Measurements from ENCODE around the gene FBXL2. TPM values are rescaled to one million over a fixed set of nuclear protein-coding genes. Genes with fewer than 3 reads are reported as not detected.

The FBXL2 gene
- total and polyA plus RNA-seq, 11 donors = 0.91 to 5.8 (median 1.8) TPM

GRCh38 chr3:33388374-33389100, 111.3 kb downstream of the FBXL2 start:
- no peak for TF ChIP-seq CTCF (IDR thresholded peaks at IDR 0.05)
- no peak for TF ChIP-seq POLR2A (IDR thresholded peaks at IDR 0.05)
- H3K27me3 ChIP-seq = no peaks in the 10 kb centered on the region
- peaks cover 0 to 9% (median 0%) of the 10 kb centered on the region in 12 donors for H3K4me1 ChIP-seq
- 82 to 87% (median 84%) methylated on average over 7 of the region's 7 CpGs for WGBS, 4 donors
- no peak overlapping the region for H3K27ac ChIP-seq
- ATAC-seq = no peak
- H3K36me3 ChIP-seq = peaks cover 3 to 100% (median 82%) of the 10 kb centered on the region in 9 donors
- H3K9me3 ChIP-seq = no peaks in the 10 kb centered on the region
- H3K4me3 ChIP-seq = no peak overlapping the region
- no peak for DNase-seq
- intact Hi-C loops (cut with DNase I) = no loop called here

- Histone ChIP-seq H3K4me1 (peaks cover 0 to 9% (median 0%) of the 10 kb centered on the region in 12 donors), H3K27me3 (no peaks in the 10 kb centered on the region), H3K36me3 (peaks cover 3 to 100% (median 92%) of the 10 kb centered on the region in 9 donors), H3K27ac (no peak overlapping the region), H3K9me3 (no peaks in the 10 kb centered on the region), H3K4me3 (no peak overlapping the region)
- DNase-seq (no peak), ATAC-seq (peak in 1 of 4 donors; percentile 50)
- intact Hi-C loops (cut with DNase I) = no loop called here
- WGBS, 4 donors = 90 to 92% (median 91%) methylated on average over 4 of the region's 4 CpGs
- no peak for TF ChIP-seq POLR2A (IDR thresholded peaks at IDR 0.05)
- no peak for TF ChIP-seq CTCF (IDR thresholded peaks at IDR 0.05)
Measured at GRCh38 chr3:33389908-33390307, 112.7 kb downstream of the FBXL2 start.

GRCh38 chr3:33391255-33391995, 114.2 kb downstream of the FBXL2 start:
- no peak for DNase-seq
- intact Hi-C loops (cut with DNase I) = no loop called here
- H3K4me3 ChIP-seq = no peak overlapping the region
- no peaks in the 10 kb centered on the region for H3K9me3 ChIP-seq
- peaks cover 5 to 100% (median 94%) of the 10 kb centered on the region in 9 donors for H3K36me3 ChIP-seq
- peak in 2 of 4 donors; percentile 50 to 58 for ATAC-seq
- H3K27me3 ChIP-seq = no peaks in the 10 kb centered on the region
- peaks cover 0 to 9% (median 0%) of the 10 kb centered on the region in 12 donors for H3K4me1 ChIP-seq
- peak overlapping the region in 2 of 12 donors; percentile 13 to 28 for H3K27ac ChIP-seq
- 79 to 88% (median 82%) methylated on average over 8 of the region's 8 CpGs for WGBS, 4 donors
- no peak for TF ChIP-seq CTCF (IDR thresholded peaks at IDR 0.05)
- no peak for TF ChIP-seq POLR2A (IDR thresholded peaks at IDR 0.05)

DNA sequence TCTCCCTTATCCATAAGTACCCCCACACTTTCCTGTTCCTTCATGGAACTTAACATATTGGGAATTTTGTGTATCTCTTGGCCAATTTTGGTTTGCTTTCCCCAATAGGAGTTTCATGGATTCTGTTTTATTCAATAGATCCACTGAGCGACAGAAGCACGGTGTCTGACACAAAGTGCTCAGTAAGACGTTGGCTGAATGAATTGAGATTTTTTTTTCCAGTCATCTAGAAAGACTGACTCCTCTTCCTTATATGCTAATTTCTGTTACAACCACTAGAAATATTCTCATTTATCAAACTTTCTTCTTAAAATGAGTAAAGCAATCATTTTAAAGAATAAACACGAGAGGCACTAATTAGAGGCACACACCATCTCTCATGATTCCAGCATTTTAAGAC, 114.9 kb downstream of the FBXL2 start:
- no peak overlapping the region for H3K4me3 ChIP-seq
- no peak for TF ChIP-seq CTCF (IDR thresholded peaks at IDR 0.05)
- no peak for TF ChIP-seq POLR2A (IDR thresholded peaks at IDR 0.05)
- no peaks in the 10 kb centered on the region for H3K27me3 ChIP-seq
- H3K36me3 ChIP-seq = peaks cover 5 to 100% (median 94%) of the 10 kb centered on the region in 9 donors
- H3K27ac ChIP-seq = peak overlapping the region in 1 of 12 donors; percentile 28
- DNase-seq (no peak), ATAC-seq (no peak)
- H3K4me1 ChIP-seq = peaks cover 0 to 9% (median 0%) of the 10 kb centered on the region in 12 donors
- H3K9me3 ChIP-seq = no peaks in the 10 kb centered on the region
- WGBS, 4 donors = 95 to 97% (median 96%) methylated on average over 4 of the region's 4 CpGs
- intact Hi-C loops (cut with DNase I) = no loop called here
